Thyroid gland (tissue), 4 donors: ENCODE data around the gene CBR1. TPM values are rescaled to one million over a fixed set of nuclear protein-coding genes. Genes with fewer than 3 reads are reported as not detected.

ENCODE experiments used
- DNase-seq, 2 donors: peaks; one replicate each; pipeline ENCODE4 v3.0.0-alpha.2; 2019
- H3K27ac ChIP-seq, 3 donors: fragments of 200-600 bp; sonication (generic); 1 replicate in 2 of 3; 2 replicates in 1 of 3; pipeline ENCODE4 v1.5.1; 2016 to 2019; ENCODE audit warnings: mild to moderate bottlenecking in 1 of 3, moderate library complexity in 1 of 3
- H3K27me3 ChIP-seq: fragments of 200-600 bp; sonication (generic); one replicate; pipeline ENCODE4 v1.5.1; 2019
- H3K36me3 ChIP-seq, 2 donors: fragments of 200-600 bp; sonication (generic); one replicate each; pipeline ENCODE4 v1.5.1; 2016 to 2019
- H3K4me1 ChIP-seq, 2 donors: fragments of 200-600 bp; sonication (generic); one replicate each; pipeline ENCODE4 v1.5.1; 2017 to 2019
- H3K4me3 ChIP-seq, 3 donors: fragments of 200-600 bp; sonication (generic); replicated peaks in 1 of 3; 1 replicate in 2 of 3; 2 replicates in 1 of 3; pipeline ENCODE4 v1.5.1; 2016; ENCODE audit warnings: mild to moderate bottlenecking in 1 of 3
- H3K9me3 ChIP-seq: fragments of 200-600 bp; sonication (generic); one replicate; pipeline ENCODE4 v1.5.1; 2017
- POLR2A ChIP-seq, 2 donors: fragments of 450-650 bp; IDR thresholded peaks; one replicate each; pipeline ENCODE4 v1.6.1; 2017; ENCODE audit warnings: antibody characterized with exemption in 2 of 2, mild to moderate bottlenecking in 2 of 2, moderate library complexity in 1 of 2
- WGBS, 2 donors: methylation state at CpG; one replicate each; pipeline ENCODE4 v1.1.5; 2017; 5-methylcytosine and 5-hydroxymethylcytosine counted together
- intact Hi-C: fragments of 100-400 bp; cut with DNase I; formaldehyde crosslinking; loops from one replicate; pipeline ENCODE4 v1.15.1; 2023
- total RNA-seq, 4 donors: library from RNA; depleted of rRNA; stranded (reverse); fragments of >200 nt; gene quantifications; one replicate each; pipeline ENCODE4 v1.2.3, GENCODE V29; 2016
- TF ChIP-seq, protein P1 (sequence below), 6 experiments: fragments of 200-600 bp in 3 of 6; fragments of 450-650 bp in 3 of 6; sonication (generic) in 3 of 6; IDR thresholded peaks; one replicate each; pipeline ENCODE4 v1.5.1; 2016 to 2019; ENCODE audit warnings: antibody characterized with exemption in 6 of 6, mild to moderate bottlenecking in 2 of 6, inconsistent platforms in 1 of 6, moderate library complexity in 1 of 6

The CBR1 gene
- total RNA-seq, 4 donors from 2014 or later = 206 to 600 (median 418) TPM

DNA sequence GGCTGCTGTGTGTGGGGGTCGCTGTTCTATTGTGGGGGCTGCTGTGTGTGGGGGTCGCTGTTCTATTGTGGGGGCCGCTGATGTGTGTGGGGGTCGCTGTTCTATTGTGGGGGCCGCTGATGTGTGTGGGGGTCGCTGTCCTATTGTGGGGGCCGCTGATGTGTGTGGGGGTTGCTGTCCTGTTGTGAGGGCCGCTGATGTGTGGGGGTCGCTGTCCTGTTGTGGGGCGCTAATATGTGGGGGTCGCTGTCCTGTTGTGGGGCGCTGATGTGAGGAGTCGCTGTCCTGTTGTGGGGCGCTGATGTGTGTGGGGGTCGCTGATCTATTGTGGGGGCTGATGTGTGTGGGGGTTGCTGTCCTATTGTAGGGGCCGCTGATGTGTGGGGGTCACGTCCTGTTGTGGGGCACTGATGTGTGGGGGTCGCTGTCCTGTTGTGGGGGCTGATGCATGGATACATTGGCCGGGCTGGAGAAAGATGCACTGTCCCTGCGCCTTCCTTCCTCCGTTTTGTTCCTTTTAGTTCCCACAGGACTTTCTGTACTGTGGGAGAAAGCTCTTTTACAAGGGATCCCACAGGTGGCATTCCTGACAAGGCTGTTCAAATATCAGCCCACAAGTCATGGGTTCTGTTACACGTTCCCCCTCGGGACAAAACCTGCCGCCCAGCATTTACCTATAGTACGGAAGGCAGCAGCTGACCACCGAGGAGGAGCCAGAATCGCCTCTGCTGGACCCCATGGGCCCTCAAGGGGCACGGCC is 37.0 kb upstream of the CBR1 start:
- 89 to 93% methylated on average over 21 to 28 of the region's 28 CpGs for WGBS, 2 donors
- TF ChIP-seq, protein P1, sequence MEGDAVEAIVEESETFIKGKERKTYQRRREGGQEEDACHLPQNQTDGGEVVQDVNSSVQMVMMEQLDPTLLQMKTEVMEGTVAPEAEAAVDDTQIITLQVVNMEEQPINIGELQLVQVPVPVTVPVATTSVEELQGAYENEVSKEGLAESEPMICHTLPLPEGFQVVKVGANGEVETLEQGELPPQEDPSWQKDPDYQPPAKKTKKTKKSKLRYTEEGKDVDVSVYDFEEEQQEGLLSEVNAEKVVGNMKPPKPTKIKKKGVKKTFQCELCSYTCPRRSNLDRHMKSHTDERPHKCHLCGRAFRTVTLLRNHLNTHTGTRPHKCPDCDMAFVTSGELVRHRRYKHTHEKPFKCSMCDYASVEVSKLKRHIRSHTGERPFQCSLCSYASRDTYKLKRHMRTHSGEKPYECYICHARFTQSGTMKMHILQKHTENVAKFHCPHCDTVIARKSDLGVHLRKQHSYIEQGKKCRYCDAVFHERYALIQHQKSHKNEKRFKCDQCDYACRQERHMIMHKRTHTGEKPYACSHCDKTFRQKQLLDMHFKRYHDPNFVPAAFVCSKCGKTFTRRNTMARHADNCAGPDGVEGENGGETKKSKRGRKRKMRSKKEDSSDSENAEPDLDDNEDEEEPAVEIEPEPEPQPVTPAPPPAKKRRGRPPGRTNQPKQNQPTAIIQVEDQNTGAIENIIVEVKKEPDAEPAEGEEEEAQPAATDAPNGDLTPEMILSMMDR (IDR thresholded peaks at IDR 0.05) = no peak
- no peak for TF ChIP-seq POLR2A (IDR thresholded peaks at IDR 0.05)
- intact Hi-C loops = no loop called here

DNA sequence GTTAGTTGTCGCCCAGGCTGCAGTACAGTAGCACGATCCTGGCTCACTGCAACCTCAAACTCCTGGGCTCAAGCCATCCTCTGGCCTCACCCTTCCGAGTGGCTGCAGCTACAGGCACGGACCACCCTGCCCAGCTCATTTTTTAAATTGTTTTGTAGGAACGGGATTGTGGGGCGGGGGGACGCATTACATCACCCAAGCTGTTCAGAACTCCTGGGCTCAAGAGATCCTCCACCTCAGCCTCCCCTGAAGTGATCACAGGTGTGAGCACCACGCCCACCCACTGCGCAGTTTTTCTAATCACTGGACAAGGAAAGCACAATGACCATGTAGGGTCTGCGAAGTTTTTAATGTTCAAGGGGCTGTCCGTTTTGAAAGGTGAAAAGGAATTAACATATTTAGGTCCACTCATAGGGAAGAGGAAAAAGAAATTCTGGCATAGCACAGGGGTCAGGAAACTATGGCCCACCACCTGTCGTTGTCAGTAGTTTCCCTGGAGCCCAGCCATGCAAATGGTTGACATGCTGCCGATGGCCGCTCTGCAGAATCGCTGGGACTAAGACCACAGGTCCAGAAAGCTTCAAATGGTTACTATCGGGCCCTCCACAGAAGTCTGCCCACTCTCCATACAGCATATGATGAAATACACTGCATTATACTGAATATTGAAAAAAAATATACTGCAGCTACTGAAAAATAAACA is 35.5 kb upstream of the CBR1 start:
- Histone ChIP-seq H3K27ac (no peak overlapping the region), H3K27me3 (no peaks in the 10 kb centered on the region), H3K36me3 (peaks cover 7 to 35% of the 10 kb centered on the region in 2 donors), H3K4me1 (peaks cover 6 to 7% of the 10 kb centered on the region in 2 donors), H3K9me3 (no peaks in the 10 kb centered on the region), H3K4me3 (no peak overlapping the region)
- DNase-seq = no peak
- WGBS, 2 donors = 90 to 94% methylated on average over 16 of the region's 16 CpGs
- TF ChIP-seq POLR2A (IDR thresholded peaks at IDR 0.05) = no peak
- TF ChIP-seq, protein P1 (IDR thresholded peaks at IDR 0.05) = no peak
- intact Hi-C loops = no loop called here

More for the DNA sequence above, 37.0 kb upstream of the CBR1 start:
- Histone ChIP-seq H3K4me3 (no peak overlapping the region), H3K4me1 (no peaks in the 10 kb centered on the region), H3K9me3 (no peaks in the 10 kb centered on the region), H3K36me3 (peaks cover 7 to 35% of the 10 kb centered on the region in 2 donors), H3K27ac (no peak overlapping the region), H3K27me3 (no peaks in the 10 kb centered on the region)
- no peak for DNase-seq

DNA sequence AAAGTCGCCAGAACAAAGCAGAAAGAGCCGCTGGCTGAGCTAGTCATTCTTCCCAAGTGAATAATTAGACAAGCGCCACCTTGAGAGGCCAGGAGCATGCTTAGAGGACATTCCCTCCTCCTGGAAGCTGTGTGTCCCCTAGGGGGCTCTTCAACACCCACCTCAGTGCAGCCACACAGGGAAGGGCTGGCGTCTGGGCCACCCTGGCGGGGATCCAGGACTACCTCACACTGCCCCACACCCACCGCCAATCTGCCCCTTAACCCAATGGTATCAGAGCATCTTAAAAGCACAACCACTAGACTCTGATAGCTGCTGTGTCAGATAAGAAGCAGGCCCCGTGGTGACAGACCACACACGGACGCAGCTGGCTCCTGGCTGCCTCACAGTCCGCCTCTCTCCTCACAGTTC is 34.4 kb upstream of the CBR1 start:
- TF ChIP-seq, protein P1 (IDR thresholded peaks at IDR 0.05) = no peak
- TF ChIP-seq POLR2A (IDR thresholded peaks at IDR 0.05) = no peak
- Histone ChIP-seq H3K36me3 (peaks cover 7 to 38% of the 10 kb centered on the region in 2 donors), H3K4me3 (no peak overlapping the region), H3K27me3 (no peaks in the 10 kb centered on the region), H3K9me3 (no peaks in the 10 kb centered on the region), H3K4me1 (peaks cover 6 to 7% of the 10 kb centered on the region in 2 donors), H3K27ac (no peak overlapping the region)
- intact Hi-C loops = no loop called here
- WGBS, 2 donors = 77 to 78% methylated on average over 7 to 10 of the region's 10 CpGs
- DNase-seq = no peak

DNA sequence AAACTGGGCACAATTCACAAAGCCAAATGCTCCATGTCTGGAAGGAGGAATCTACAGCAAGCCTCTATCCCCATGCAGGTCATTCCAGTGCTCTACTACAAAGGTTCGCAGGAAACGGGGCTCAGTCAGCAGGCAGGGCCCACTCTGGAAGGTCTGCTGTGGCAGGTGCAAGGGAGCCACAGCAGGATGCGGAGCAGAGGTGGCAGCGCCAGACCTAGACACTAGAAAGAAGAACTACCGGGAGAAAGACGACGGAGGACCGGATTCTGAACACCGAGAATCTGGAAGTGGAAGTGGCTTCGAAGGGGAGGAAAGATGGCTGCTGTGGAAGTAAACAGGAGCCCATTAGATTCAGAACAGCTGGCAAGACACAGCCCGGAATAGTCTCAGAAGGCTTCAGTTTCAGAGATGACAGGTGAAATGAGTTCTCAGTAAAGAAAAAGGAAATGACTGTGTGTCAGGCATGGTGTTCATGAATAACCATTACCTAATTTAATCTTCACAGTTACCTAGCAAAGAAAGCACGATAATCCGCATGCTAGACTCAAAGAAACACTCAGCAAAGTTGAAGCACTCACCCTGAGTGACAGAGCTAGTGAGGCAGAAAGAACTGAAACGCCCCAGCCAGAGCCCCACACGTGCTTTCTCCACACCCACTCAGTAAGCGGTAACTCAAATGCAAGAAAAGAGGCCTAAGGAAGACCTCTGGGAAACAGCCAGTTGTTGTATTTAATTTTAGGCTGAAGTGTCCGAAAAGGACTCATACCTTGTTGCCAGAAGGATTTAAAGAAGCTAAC is 30.9 kb upstream of the CBR1 start:
- TF ChIP-seq, protein P1 (IDR thresholded peaks at IDR 0.05) = no peak
- TF ChIP-seq POLR2A (IDR thresholded peaks at IDR 0.05) = no peak

More for the DNA sequence above, 30.9 kb upstream of the CBR1 start:
- Histone ChIP-seq H3K9me3 (no peaks in the 10 kb centered on the region), H3K27ac (peak overlapping the region; percentile 5 to 55 (median 36)), H3K4me3 (no peak overlapping the region), H3K4me1 (peaks cover 6 to 7% of the 10 kb centered on the region in 2 donors), H3K27me3 (no peaks in the 10 kb centered on the region), H3K36me3 (peaks cover 7 to 54% of the 10 kb centered on the region in 2 donors)
- 73 to 74% methylated on average over 17 of the region's 17 CpGs for WGBS, 2 donors
- intact Hi-C loops = no loop called here
- peak; percentile 58 to 61 for DNase-seq
